ENCODE results near the gene HMGXB3.
"Not testable (repeated sequence)": the region's sequence is repeated elsewhere in the genome, so short reads cannot be mapped to it uniquely, and the experiment has no call there.

HMGXB3 gene

DNA sequence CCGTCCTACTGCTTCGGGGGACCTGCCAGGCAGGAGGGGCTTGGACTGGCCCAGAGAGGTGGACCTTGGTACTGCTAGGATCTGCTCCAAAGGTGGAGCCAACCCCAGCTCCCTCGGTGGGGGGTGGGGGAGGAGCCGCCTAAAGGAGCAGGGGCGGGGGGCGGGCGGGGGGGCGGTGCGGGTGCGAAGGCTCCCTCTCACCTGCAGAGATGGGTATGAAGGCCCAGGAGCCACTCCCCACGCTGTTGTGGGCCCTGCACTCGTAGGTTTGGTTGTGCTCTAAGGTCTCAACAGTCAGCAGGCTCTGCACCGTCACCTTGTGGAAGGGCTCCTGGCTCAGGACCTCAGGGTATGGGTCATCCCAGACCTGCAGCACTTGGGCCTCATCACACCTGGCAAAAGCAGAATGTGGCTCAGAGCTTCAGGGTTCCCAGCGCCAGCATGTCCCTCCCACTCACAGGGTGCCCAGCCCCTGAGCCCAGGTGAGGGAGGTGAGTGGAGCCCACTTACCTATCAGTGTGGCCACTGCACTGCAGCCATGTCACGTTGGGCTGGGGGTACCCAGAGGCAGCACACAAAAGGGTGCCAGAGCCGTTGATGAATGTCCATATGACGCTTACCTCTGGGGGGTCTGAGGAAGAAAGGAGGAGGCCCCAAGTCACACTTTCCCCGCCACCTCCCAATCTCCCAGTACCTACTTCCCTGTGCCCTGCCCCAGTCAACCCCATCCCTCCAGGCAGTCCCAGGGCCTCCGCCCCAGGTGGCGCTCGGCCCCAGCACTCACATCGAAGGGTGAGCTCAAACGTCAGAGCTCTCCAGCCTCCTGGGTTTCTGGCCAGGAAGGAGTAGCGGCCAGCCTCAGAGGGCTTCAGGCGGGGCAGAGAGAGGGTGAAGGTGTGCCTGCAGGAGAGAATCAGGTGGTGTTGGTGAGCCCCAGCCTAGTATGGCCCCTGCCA, 69.4 kb downstream of the HMGXB3 start:
- no peak for DNase-seq

DNA sequence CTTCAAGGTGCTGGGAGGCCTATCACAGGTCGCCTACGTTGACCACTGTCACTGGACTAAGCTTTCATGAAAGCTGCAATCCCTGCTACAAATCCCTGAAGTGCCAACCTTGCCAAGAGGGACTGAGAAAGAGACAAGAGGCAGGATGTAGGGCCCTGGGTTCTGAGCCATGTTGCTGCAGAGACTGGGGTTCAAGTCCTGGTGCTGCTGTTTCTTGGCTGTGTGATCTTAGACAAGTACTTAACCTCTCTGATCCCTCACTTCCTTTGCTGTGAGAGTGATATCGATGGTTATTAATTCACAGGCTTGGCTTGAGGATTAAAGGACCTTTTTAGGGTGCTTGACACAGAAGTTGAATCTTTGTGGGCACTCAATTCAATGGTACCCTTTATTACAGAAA, 70.3 kb downstream of the HMGXB3 start:
- DNase-seq, result no peak

GRCh38 chr5:150073086-150073625, 72.6 kb downstream of the HMGXB3 start:
- DNase-seq, result no peak

GRCh38 chr5:150073677-150074076, 73.1 kb downstream of the HMGXB3 start:
- no peak for DNase-seq

DNA sequence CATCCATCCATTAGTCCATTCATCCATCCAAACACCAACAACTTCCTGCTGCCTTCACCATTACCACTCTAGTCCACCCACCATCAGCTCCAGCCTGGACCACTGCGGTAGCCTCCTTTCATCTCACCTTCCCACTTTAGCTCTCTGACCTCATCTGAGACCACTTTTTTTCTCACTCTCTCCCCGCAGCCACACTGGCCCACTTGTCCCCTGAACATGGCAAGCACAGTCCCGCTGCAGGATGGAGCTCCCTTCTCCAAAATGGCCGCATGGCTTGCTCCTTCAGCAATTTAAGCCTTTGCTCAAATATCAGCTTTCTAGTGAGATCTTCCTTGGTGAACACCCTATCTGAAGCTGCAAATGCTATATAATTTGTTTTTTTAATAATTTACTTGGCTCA, 74.7 kb downstream of the HMGXB3 start:
- no peak for DNase-seq

GRCh38 chr5:150075806-150076205, 75.3 kb downstream of the HMGXB3 start:
- no peak for DNase-seq

- no peak for DNase-seq
Observed at GRCh38 chr5:150077060-150077459, 76.5 kb downstream of the HMGXB3 start.

- DNase-seq, result no peak
Observed at GRCh38 chr5:150077996-150078801, 77.7 kb downstream of the HMGXB3 start.

GRCh38 chr5:150078802-150079689, 78.5 kb downstream of the HMGXB3 start:
- no peak for DNase-seq

- DNase-seq, result no peak
Observed at GRCh38 chr5:150079909-150080461, 79.4 kb downstream of the HMGXB3 start.

GRCh38 chr5:150080696-150081435, 80.3 kb downstream of the HMGXB3 start:
- DNase-seq, result no peak

DNA sequence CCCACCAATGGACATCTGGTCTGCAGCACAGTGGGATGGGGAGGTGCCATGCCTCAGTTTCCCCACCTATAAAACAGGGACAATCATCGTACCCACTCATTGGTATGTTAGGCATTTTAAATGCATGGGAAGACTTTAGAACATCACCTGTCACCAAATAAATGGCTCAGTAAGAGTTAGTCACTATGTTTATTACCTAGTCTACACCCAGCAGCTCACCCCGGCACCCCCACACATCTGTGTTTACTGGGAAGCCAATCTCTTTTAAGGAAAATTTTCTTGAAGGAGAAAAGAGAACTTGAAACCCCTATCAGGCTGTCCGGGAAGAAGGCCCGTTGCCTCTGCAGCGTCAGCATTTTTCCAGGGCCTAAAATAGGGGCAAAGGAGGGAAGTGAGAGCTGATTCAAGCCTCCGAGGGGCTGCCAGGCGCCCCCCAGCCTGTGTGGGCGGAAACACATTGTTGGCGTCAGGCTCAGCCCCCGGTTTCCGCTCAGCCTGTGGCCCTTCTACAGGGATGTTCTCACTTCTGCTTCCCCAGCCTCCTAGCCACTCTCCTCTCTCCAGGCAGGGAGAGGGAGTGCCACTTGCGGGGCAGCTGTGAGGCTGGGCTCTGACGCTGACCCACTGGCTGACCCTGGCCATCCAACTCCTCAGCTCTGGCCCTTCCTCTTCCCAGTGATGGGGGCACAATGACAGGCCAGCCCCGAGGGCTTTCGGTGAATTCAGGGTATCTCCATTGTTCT, 81.2 kb downstream of the HMGXB3 start:
- DNase-seq, result peak; percentile 93 to 98

DNA sequence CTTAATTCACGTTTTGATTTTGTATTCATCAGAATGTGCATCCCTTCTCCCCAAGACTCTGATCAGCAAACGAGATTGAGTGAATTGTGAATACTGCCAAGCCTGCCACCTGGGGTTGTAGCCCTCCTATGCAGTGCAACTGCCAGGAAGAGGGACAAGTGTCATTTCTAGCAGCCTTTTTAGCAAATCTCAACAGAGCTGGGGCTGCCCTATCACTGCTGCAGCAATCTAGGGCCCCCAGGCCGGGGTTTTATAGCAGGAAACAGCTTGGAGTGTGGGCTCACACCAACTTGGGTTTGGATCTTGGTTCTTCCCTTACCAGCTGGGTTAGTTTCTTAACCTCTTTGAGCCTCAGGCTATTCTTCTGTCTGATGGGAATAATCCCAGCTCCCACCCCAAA, 81.8 kb downstream of the HMGXB3 start:
- DNase-seq, result no peak

- DNase-seq, result peak in 1 of 2 donors; percentile 47
Observed at GRCh38 chr5:150082889-150083288, 82.3 kb downstream of the HMGXB3 start.

GRCh38 chr5:150084754-150085153, 84.2 kb downstream of the HMGXB3 start:
- not testable (repeated sequence) for DNase-seq

GRCh38 chr5:150085191-150085912, 84.8 kb downstream of the HMGXB3 start:
- DNase-seq, result no peak

GRCh38 chr5:150085950-150086715, 85.6 kb downstream of the HMGXB3 start, which contains the start of gene CSF1R:
Gene CSF1R, minus strand, starts transcription at chr5:150086554. Its CDS starts 127 bp downstream, at chr5:150086427.
- DNase-seq, result peak; percentile 67 to 76

DNA sequence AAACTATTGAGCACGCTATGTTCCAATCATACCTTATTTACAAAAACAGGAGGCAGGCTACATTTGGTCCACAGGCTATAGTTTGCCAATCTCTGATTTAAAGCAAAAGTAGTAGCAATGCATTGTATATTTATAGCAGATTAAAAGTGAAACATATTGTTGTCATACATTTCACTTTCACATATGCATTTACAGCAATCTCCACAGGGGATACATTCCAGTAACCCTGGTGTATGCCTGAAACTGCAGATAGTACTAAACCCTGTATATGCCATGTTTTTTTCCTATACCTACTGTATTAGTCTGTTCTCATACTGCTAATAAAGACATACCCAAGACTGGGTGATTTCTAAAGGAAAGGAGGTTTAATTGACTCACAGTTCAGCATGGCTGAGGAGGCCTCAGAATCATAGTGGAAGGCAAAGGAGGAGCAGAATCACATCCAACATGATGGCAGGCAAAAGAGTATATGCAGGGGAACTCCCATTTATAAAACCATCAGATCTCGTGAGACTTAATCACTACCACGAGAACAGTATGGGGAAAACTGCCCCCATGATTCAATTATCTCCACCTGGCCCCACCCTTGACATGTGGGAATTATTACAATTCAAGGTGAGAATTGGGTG, 91.7 kb downstream of the HMGXB3 start:
- no peak for DNase-seq

Data from inflammatory macrophage (primary cell).